ENCODE results near the gene GLRX.

DNA sequence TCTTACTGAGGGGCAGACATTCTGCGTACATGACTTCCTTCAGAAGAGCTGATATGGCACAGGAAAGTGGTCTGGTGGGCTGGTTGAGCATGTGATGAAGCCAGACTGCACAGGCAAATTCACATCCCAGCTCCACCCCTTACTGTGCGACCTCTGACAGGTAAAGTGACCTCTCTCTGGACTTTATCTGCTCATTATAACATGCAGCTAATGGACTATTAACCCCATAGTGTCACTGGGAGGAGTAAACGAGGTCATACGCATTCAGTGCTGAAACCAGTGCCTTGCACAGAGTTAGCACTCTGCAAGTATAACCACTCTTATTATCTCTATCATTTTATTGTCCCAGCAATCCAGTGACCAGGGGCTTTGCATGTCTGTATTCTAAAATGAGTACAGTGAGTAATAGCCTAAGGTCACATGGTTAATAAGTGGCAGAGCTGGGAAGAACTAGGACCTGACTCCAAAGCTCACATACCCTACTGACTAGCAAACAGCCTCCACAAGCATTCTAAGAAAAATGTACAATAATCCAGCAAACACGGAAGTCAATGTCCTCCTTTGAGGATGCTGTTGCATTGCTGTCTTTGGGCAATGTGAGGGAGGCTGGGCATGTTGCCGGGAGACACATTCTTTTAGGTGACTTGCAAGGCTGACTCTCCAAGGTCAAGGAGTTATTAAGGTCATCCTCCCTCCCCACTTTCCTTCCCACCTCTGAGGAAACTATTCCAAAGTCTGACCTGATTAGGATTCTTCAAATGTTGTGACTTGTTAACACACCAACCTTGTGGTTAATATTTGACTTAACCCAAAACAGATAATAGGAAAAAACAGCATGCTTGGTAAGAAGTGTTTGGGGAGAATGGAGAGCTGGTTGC is 19.0 kb downstream of the GLRX start:
- TF ChIP-seq, protein P1, sequence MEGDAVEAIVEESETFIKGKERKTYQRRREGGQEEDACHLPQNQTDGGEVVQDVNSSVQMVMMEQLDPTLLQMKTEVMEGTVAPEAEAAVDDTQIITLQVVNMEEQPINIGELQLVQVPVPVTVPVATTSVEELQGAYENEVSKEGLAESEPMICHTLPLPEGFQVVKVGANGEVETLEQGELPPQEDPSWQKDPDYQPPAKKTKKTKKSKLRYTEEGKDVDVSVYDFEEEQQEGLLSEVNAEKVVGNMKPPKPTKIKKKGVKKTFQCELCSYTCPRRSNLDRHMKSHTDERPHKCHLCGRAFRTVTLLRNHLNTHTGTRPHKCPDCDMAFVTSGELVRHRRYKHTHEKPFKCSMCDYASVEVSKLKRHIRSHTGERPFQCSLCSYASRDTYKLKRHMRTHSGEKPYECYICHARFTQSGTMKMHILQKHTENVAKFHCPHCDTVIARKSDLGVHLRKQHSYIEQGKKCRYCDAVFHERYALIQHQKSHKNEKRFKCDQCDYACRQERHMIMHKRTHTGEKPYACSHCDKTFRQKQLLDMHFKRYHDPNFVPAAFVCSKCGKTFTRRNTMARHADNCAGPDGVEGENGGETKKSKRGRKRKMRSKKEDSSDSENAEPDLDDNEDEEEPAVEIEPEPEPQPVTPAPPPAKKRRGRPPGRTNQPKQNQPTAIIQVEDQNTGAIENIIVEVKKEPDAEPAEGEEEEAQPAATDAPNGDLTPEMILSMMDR (IDR thresholded peaks at IDR 0.05), result no peak
- TF ChIP-seq, protein P2, sequence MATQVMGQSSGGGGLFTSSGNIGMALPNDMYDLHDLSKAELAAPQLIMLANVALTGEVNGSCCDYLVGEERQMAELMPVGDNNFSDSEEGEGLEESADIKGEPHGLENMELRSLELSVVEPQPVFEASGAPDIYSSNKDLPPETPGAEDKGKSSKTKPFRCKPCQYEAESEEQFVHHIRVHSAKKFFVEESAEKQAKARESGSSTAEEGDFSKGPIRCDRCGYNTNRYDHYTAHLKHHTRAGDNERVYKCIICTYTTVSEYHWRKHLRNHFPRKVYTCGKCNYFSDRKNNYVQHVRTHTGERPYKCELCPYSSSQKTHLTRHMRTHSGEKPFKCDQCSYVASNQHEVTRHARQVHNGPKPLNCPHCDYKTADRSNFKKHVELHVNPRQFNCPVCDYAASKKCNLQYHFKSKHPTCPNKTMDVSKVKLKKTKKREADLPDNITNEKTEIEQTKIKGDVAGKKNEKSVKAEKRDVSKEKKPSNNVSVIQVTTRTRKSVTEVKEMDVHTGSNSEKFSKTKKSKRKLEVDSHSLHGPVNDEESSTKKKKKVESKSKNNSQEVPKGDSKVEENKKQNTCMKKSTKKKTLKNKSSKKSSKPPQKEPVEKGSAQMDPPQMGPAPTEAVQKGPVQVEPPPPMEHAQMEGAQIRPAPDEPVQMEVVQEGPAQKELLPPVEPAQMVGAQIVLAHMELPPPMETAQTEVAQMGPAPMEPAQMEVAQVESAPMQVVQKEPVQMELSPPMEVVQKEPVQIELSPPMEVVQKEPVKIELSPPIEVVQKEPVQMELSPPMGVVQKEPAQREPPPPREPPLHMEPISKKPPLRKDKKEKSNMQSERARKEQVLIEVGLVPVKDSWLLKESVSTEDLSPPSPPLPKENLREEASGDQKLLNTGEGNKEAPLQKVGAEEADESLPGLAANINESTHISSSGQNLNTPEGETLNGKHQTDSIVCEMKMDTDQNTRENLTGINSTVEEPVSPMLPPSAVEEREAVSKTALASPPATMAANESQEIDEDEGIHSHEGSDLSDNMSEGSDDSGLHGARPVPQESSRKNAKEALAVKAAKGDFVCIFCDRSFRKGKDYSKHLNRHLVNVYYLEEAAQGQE (IDR thresholded peaks at IDR 0.05; ENCODE audit: low read depth, low read length), result no peak
- TF ChIP-seq, protein P3, sequence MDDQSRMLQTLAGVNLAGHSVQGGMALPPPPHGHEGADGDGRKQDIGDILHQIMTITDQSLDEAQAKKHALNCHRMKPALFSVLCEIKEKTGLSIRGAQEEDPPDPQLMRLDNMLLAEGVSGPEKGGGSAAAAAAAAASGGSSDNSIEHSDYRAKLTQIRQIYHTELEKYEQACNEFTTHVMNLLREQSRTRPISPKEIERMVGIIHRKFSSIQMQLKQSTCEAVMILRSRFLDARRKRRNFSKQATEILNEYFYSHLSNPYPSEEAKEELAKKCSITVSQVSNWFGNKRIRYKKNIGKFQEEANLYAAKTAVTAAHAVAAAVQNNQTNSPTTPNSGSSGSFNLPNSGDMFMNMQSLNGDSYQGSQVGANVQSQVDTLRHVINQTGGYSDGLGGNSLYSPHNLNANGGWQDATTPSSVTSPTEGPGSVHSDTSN (IDR thresholded peaks at IDR 0.05), result no peak
- TF ChIP-seq EP300 (IDR thresholded peaks at IDR 0.05; ENCODE audit: borderline replicate concordance in 1 of 2, low read depth in 1 of 2, low read length in 1 of 2) (no peak), TCF12 (IDR thresholded peaks at IDR 0.05) (no peak), RAD21 (IDR thresholded peaks at IDR 0.05; ENCODE audit: low read length) (no peak), CHD2 (IDR thresholded peaks at IDR 0.05; ENCODE audit: low read length, partially characterized antibody) (no peak), POLR2AphosphoS5 (IDR thresholded peaks at IDR 0.05; ENCODE audit: low read depth, low read length) (no peak)
- TF ChIP-seq, protein P4, sequence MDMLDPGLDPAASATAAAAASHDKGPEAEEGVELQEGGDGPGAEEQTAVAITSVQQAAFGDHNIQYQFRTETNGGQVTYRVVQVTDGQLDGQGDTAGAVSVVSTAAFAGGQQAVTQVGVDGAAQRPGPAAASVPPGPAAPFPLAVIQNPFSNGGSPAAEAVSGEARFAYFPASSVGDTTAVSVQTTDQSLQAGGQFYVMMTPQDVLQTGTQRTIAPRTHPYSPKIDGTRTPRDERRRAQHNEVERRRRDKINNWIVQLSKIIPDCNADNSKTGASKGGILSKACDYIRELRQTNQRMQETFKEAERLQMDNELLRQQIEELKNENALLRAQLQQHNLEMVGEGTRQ (IDR thresholded peaks at IDR 0.05; ENCODE audit: borderline replicate concordance, low read depth, low read length), result no peak

All from SK-N-SH (cell line).